Head of caudate nucleus (tissue), 42 donors: ENCODE measurements around the gene ZSCAN23.
"Not testable (repeated sequence)": the region's sequence is repeated elsewhere in the genome, so short reads cannot be mapped to it uniquely, and the experiment has no call there.

Experiments used
- DNase-seq, 42 donors: peaks; one replicate each; pipeline versions ENCODE4 v3.0.0 to v3.0.0-alpha.2; 2020 to 2021; ENCODE audit warnings: mixed read lengths in 7 of 42
- intact Hi-C: fragments of 100-400 bp; cut with DNase I; formaldehyde crosslinking; loops from one replicate; pipeline ENCODE4 v1.15.0; 2022

ZSCAN23 gene

DNA sequence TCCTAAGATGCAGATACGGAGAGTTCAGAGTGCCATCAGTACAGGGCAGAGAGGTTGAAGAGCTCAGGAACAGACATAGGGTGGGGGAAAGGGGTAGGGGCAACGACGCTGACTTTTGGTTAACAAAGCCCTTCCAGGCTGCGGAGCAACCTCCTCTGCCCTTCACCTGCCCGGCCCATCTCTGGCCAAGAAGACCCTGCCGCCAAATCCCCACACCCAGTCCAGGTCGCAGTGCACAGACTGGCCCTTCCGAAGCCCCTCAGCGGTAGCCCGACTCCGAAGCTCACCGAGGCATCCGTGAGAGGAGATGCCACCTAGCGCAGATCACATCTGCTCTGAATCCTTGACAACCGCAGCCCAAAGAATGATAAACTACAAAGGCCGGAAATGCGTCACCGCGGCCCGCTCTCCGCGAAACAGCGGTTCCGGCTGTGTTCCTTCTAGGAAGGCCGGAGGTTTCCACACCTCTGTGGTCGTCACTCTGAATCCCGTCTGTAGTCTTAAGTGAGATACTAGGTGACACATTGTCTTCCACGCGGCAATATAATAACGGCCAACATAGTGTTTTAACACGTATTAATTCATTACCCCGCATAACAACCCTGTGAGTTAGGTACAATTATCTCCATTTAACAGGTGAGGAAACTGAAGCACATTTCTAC is at the start of gene ZSCAN23:
ZSCAN23 (minus strand) TSS at position 380 of the 662 bp plus-strand sequence. CDS start 7,225 bp downstream, outside the sequence.
- peak; percentile 61 to 92 (median 83) for DNase-seq
- intact Hi-C loops, result no loop called here

GRCh38 chr6:28491984-28492317 is 48.7 kb upstream of the ZSCAN23 start:
- intact Hi-C loops, result no loop called here
- DNase-seq, result no peak

GRCh38 chr6:28490205-28490890 is 47.1 kb upstream of the ZSCAN23 start:
- intact Hi-C loops, result no loop called here
- peak in 5 of 42 donors; percentile 11 to 32 (median 14) for DNase-seq

DNA sequence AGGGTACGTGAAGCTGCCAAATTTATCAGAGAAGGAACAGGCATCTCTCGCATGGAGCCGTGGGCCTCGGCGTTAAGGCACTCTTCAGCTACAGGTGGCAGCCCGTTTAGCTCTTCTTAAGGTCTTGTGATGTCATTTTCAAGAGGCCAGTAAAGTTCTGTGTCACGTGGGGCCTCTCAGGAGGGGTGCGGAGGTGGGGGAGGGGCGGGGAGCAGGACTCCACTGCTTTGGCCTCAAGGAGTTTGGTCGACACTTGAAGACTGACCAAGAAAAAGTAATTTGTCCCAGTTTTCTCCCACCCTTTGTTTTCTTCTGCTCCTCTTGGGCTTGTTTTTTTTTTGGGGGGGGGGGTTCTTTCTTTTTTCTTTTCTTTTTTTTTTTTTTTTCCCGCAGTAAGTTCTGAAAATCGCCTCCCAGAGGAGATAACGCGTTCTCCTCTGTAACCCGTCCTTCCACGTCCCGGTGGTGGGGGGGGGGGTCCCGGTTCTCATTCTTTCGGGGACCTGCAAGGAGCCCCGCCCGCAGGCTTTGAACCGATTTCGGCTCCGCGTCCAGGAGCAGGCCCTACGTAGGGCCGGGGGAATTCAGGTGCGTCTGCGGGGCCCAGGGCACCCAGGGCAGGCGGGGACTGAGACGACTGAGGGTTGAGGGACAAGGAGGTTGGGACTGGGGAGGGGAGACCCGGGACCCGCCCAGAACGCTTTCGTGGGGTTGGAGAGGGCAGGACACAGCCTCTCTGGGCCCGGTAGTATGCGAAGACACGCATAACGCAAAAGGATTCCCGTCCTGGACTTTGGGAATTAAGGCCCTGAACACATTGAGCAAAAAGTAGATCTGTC is 46.3 kb upstream of the ZSCAN23 start:
- DNase-seq, result peak in 25 of 42 donors; percentile 3 to 72 (median 23)
- intact Hi-C loops, result no loop called here

DNA sequence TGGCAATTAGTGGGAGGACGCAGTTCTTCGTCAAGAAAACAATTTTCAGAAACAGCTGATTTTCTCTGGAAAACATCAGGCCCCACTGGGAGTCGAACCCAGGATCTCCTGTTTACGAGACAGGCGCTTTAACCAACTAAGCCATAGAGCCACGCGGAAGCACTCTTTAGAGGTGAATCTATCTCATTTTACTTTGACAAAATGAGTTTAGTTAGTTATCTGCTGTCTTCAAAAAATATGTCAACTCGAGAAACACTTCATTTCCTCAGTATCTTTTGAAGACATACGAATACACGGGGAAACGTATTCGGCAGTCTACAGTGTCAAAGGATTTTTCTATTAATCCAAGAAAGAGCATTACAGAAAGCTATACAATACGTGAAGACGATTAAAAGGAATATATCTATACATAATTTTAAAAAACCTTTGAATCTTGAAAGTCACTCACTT is 45.6 kb upstream of the ZSCAN23 start:
- DNase-seq, result peak in 32 of 42 donors; percentile 16 to 77 (median 48)
- intact Hi-C loops, result no loop called here

DNA sequence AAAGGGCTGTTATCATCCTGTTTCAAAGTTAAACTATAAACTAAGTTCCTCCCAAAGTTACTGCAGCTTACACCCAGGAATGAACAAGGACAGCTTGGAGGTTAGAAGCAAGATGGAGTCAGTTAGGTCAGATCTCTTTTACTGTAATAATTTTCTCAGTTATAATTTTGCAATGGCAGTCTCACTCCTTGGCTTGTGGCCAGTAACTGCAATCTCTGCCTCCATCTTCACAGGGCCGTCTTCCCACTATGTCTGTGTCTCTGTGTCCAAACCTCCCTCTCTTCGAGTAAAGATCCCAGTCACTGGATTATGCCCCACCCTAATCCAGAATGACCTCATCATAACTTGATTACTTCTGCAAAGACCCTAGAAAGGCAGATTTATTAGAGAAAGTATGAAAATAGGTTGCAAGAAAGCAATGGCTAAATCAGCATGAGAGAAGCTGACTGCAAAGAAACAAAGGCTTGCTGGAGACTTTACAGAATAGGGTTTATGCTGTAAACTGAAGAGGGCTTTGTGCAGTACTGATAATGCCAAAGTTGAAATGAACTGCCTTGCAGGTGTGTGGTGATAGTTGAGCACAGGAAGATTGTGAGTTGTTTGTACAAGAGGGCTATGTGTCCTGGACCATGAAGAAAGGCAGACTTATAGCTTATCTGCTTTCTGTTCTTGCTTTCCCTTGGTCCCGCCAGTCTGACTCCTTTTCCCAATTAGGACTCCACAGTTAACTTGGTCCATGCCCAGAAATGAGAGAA is 43.9 kb upstream of the ZSCAN23 start:
- no peak for DNase-seq

DNA sequence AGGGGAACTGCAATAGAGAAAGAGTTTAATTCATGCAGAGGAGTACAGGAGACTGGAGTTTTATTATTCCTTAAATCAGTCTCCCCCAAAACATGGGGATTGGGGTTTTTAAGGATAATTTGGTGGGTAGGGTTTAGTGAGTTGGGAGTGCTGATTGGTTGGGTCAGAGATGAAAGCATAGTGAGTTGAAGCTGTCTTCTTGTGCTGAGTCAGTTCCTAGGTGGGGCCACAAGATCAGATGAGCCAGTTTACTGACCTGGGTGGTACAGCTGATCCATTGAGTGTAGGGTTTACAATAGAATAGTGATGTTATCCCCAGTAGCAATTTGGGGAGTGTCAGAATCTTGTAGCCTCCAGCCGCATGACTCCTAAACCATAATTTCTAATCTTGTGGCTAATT is 43.2 kb upstream of the ZSCAN23 start:
- intact Hi-C loops, result no loop called here

More for the DNA sequence above, 43.9 kb upstream of the ZSCAN23 start:
- intact Hi-C loops, result no loop called here

GRCh38 chr6:28485482-28485881 is 42.2 kb upstream of the ZSCAN23 start:
- intact Hi-C loops, result no loop called here
- DNase-seq, result no peak

More for the DNA sequence above, 43.2 kb upstream of the ZSCAN23 start:
- no peak for DNase-seq

- intact Hi-C loops, result no loop called here
- no peak for DNase-seq
Observed at GRCh38 chr6:28480253-28480932, 37.1 kb upstream of the ZSCAN23 start.

- intact Hi-C loops, result no loop called here
- DNase-seq, result no peak
Observed at GRCh38 chr6:28478518-28478917, 35.2 kb upstream of the ZSCAN23 start.

DNA sequence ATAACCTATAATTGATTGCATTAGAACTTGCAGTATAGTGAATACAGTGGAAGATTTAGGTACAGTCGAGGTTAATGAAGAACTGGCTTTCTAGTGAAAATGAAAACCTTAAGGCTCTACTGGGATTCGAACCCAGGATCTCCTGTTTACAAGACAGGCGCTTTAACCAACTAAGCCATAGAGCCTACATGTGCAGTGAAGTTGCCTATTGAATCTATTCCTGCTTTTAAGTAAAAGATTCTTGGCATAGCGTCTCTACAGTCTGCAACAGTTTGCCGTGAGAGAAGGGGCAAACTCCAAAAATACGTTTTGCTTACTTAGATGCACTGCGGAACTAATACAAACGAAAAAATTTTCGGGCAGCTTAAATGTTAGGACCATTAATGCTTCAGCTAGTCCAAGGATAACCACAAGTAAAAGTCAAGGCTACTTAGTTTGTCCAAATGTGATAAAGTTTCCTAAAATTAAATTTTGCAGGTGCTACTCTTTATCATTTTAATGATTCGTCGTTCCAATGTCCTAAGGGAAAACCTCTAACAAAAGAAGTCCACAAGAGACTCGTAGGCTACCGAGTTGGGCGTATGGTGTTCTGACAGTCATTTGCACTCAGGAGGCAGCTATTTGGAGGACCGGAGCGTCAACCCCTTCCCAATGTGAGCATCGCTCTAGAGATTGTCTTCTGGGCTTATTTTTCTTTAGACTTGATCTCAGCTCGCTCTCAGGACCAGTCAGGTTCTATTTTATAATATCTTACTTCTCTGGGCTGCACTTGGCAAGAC is 31.3 kb upstream of the ZSCAN23 start:
- intact Hi-C loops, result no loop called here
- peak in 16 of 42 donors; percentile 6 to 71 (median 48) for DNase-seq

- intact Hi-C loops, DNase-seq: not testable (repeated sequence)
Observed at GRCh38 chr6:28469153-28469745, 26.0 kb upstream of the ZSCAN23 start.

- DNase-seq, result no peak
- intact Hi-C loops, result no loop called here
Observed at GRCh38 chr6:28468056-28468455, 24.8 kb upstream of the ZSCAN23 start.

DNA sequence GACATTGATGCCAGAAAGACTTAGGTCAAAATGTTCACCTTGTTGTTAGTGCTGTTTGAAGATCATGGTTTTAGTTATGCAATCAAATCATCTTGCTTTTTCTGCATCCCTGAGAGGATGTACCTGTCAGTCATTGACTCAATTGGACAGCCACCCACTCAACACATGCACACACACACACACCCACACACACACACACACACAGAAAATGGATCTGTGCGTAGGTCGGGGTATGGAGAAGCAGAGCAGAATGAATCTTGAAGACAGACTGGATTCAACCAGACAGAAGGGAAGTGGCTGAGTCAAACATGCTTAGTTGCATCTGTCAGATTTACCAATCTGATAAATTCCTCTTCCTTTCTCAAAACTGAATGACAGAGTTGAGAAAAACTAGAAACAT is 19.1 kb upstream of the ZSCAN23 start:
- intact Hi-C loops, result no loop called here
- DNase-seq, result peak in 36 of 42 donors; percentile 4 to 84 (median 48)

DNA sequence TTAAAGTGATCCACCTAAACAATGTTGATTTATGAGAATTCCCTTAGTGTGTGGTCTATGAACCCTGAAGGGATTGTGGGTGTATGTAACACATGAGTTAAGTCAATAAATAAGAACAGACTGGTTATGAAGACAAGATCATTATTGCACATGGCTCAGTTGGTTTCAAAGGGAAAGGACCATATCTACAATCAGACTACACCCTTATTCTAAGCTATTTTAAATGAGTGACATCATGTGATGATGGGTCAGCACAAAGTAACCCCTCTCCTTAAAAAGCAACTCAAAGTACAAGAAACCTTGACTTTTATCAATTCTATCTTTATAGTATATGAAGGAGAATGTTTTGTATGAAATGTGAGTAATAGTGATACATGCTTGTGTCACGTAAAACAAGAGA is 15.3 kb upstream of the ZSCAN23 start:
- DNase-seq, result no peak
- intact Hi-C loops, result no loop called here

GRCh38 chr6:28449056-28449455 is 5.8 kb upstream of the ZSCAN23 start:
- no peak for DNase-seq
- intact Hi-C loops, result no loop called here

GRCh38 chr6:28447512-28447906 is 4.2 kb upstream of the ZSCAN23 start:
- DNase-seq, intact Hi-C loops: not testable (repeated sequence)
